IPS-NIHi7 (cell line): ENCODE data around the gene ZCCHC24.
A peak's percentile ranks its signal among the peaks of the same experiment; 100 is the strongest.

Experiments
- DNase-seq: peaks from one replicate; pipeline ENCODE4 v3.0.0; 2012; ENCODE audit warnings: mixed read lengths; ENCODE audit errors: extremely low spot score

ZCCHC24 gene

GRCh38 chr10:79446758-79447084 is 1.3 kb upstream of the ZCCHC24 start:
- no peak for DNase-seq

- DNase-seq: peak; percentile 64
Measured at GRCh38 chr10:79445977-79446757, 743 bp upstream of the ZCCHC24 start.

GRCh38 chr10:79444199-79445119 is 965 bp downstream of the ZCCHC24 start:
- peak; percentile 80 for DNase-seq

- DNase-seq: no peak
Measured at GRCh38 chr10:79443338-79444198, 1.9 kb downstream of the ZCCHC24 start.

- DNase-seq: no peak
Measured at GRCh38 chr10:79442171-79443040, 3.0 kb downstream of the ZCCHC24 start.

GRCh38 chr10:79441433-79441832 is 4.0 kb downstream of the ZCCHC24 start:
- DNase-seq: no peak

- no peak for DNase-seq
Measured at GRCh38 chr10:79440281-79440680, 5.1 kb downstream of the ZCCHC24 start.

GRCh38 chr10:79438699-79439085 is 6.7 kb downstream of the ZCCHC24 start:
- no peak for DNase-seq

- DNase-seq: no peak
Measured at GRCh38 chr10:79438021-79438698, 7.3 kb downstream of the ZCCHC24 start.

GRCh38 chr10:79437111-79437814 is 8.2 kb downstream of the ZCCHC24 start:
- DNase-seq: no peak

GRCh38 chr10:79436850-79437103 is 8.6 kb downstream of the ZCCHC24 start:
- no peak for DNase-seq

- DNase-seq: no peak
Measured at GRCh38 chr10:79436066-79436849, 9.2 kb downstream of the ZCCHC24 start.

GRCh38 chr10:79435271-79436065 is 10.0 kb downstream of the ZCCHC24 start:
- DNase-seq: peak; percentile 41

GRCh38 chr10:79434821-79435251 is 10.6 kb downstream of the ZCCHC24 start:
- DNase-seq: no peak

- no peak for DNase-seq
Measured at GRCh38 chr10:79434223-79434687, 11.2 kb downstream of the ZCCHC24 start.

- DNase-seq: no peak
Measured at GRCh38 chr10:79433324-79434222, 11.9 kb downstream of the ZCCHC24 start.
